A549 (cell line): ENCODE measurements around the gene EFHD2. TPM values are rescaled to one million over a fixed set of nuclear protein-coding genes. Genes with fewer than 3 reads are reported as not detected.
A peak's percentile ranks its signal among the peaks of the same experiment; 100 is the strongest.

Experiments
- ATAC-seq, 2 experiments: fragments of 200-7000 bp in 1 of 2; fragments of >200 bp in 1 of 2; cut with Nextera tagmentation in 1 of 2; cut with Tn5 transposase in 1 of 2; 3 replicates each; pipeline versions ENCODE4 v1.8.0 to v1.9.1; 2018 to 2020; ENCODE audit warnings: mild to moderate bottlenecking in 1 of 2, moderate library complexity in 1 of 2
- CTCF ChIA-PET: fragments of 300-600 bp; sonication (Branson Sonifier 250); formaldehyde crosslinking; extraction: SDS; loops from one replicate; lab custom pipeline; 2021; ENCODE audit warnings: antibody characterized with exemption, inconsistent platforms; lab: Yijun Ruan, JAX
- POLR2A ChIA-PET: fragments of 350-600 bp; formaldehyde crosslinking; extraction: SDS; loops from one replicate; lab custom pipeline; 2021; ENCODE audit warnings: antibody characterized with exemption, inconsistent platforms; lab: Yijun Ruan, JAX
- DNase-seq, 2 experiments: peaks; one replicate each; pipeline versions ENCODE4 v3.0.0 to v3.0.0-alpha.2; 2011 to 2016; ENCODE audit warnings: low read depth in 1 of 2, low spot score in 1 of 2
- FAIRE-seq: peaks from 2 replicates; lab custom pipeline; 2011; peaks lifted over from hg19 to GRCh38; lab: Jason Lieb, UNC
- H3K27ac ChIP-seq, 2 experiments: fragments of >200 bp; sonication (Bioruptor Twin); formaldehyde crosslinking; 3 replicates each; pipeline ENCODE4 v1.5.1; 2016 to 2017
- H3K4me1 ChIP-seq: fragments of >200 bp; sonication (Bioruptor Twin); formaldehyde crosslinking; 3 replicates; pipeline ENCODE4 v1.6.1; 2016
- H3K4me2 ChIP-seq: fragments of >200 bp; sonication (Bioruptor Twin); formaldehyde crosslinking; 3 replicates; pipeline ENCODE4 v1.6.1; 2016
- H3K4me3 ChIP-seq: fragments of >200 bp; sonication (Bioruptor Twin); formaldehyde crosslinking; 3 replicates; pipeline ENCODE4 v1.5.1; 2016
- H3K9me3 ChIP-seq: fragments of >200 bp; sonication (Bioruptor Twin); formaldehyde crosslinking; 3 replicates; pipeline ENCODE4 v1.6.1; 2016
- BCL3 ChIP-seq: fragments of >200 bp; sonication (Bioruptor Twin); formaldehyde crosslinking; IDR thresholded peaks from 3 replicates; pipeline ENCODE4 v1.6.1; 2016
- CBX2 ChIP-seq: fragments of 200-600 bp; sonication (generic); IDR thresholded peaks from 2 replicates; pipeline ENCODE4 v1.6.1; 2016; ENCODE audit warnings: low read depth, mild to moderate bottlenecking, borderline replicate concordance
- CHD4 ChIP-seq: fragments of 200-600 bp; sonication (generic); IDR thresholded peaks from 2 replicates; pipeline ENCODE4 v1.6.1; 2016; ENCODE audit warnings: antibody characterized with exemption, mild to moderate bottlenecking, borderline replicate concordance
- E2F6 ChIP-seq: IDR thresholded peaks from 2 replicates; pipeline ENCODE4 v1.6.1; 2012; ENCODE audit warnings: low read depth, borderline replicate concordance
- EHMT2 ChIP-seq: fragments of 200-600 bp; sonication (generic); IDR thresholded peaks from 2 replicates; pipeline ENCODE4 v1.6.1; 2016; ENCODE audit warnings: antibody characterized with exemption, low read depth, mild to moderate bottlenecking, moderate library complexity
- ESRRA ChIP-seq: fragments of 150-350 bp; IDR thresholded peaks from 2 replicates; pipeline ENCODE4 v1.6.1; 2014; ENCODE audit warnings: mild to moderate bottlenecking, low read length, borderline replicate concordance
- FOXS1 ChIP-seq: fragments of 250-450 bp; sonication (Bioruptor Pico); IDR thresholded peaks from 2 replicates; pipeline ENCODE4 v1.5.0; 2020; ENCODE audit warnings: mild to moderate bottlenecking, moderate library complexity
- GATA3 ChIP-seq: IDR thresholded peaks from 2 replicates; pipeline ENCODE4 v1.6.1; 2012; ENCODE audit warnings: borderline replicate concordance
- HMGXB4 ChIP-seq: fragments of 250-450 bp; sonication (Bioruptor Pico); IDR thresholded peaks from 2 replicates; pipeline ENCODE4 v1.5.0; 2021; ENCODE audit warnings: mild to moderate bottlenecking, moderate library complexity, borderline replicate concordance
- HOXA7 ChIP-seq: fragments of 250-450 bp; sonication (Bioruptor Pico); IDR thresholded peaks from 2 replicates; pipeline ENCODE4 v1.5.0; 2020; ENCODE audit warnings: mild to moderate bottlenecking, moderate library complexity
- MAZ ChIP-seq: fragments of 150-350 bp; IDR thresholded peaks from 2 replicates; pipeline ENCODE4 v1.6.1; 2014; ENCODE audit warnings: antibody characterized with exemption, low read depth, low read length, borderline replicate concordance
- MYC ChIP-seq: IDR thresholded peaks from 2 replicates; pipeline ENCODE4 v1.6.1; 2012; ENCODE audit warnings: mild to moderate bottlenecking, inconsistent platforms, low read length, improper control_type of control experiment, borderline replicate concordance
- NR3C1 ChIP-seq: fragments of >200 bp; sonication (Bioruptor Twin); formaldehyde crosslinking; IDR thresholded peaks from 3 replicates; pipeline ENCODE4 v1.6.1; 2017
- PBX3 ChIP-seq: IDR thresholded peaks from 2 replicates; pipeline ENCODE4 v1.6.1; 2012
- REST ChIP-seq: fragments of 200-600 bp; sonication (generic); IDR thresholded peaks from 2 replicates; pipeline ENCODE4 v1.6.1; 2016; ENCODE audit warnings: antibody characterized with exemption, mild to moderate bottlenecking, moderate library complexity
- TFCP2L1 ChIP-seq: fragments of 250-450 bp; sonication (Bioruptor Pico); IDR thresholded peaks from 2 replicates; pipeline ENCODE4 v1.5.0; 2021; ENCODE audit warnings: mild to moderate bottlenecking
- ZFP36 ChIP-seq: fragments of 450-650 bp; IDR thresholded peaks from 2 replicates; pipeline ENCODE4 v1.6.1; 2014; ENCODE audit warnings: borderline replicate concordance; ENCODE audit not compliant: partially characterized antibody
- WGBS: methylation state at CpG from one replicate; pipeline ENCODE4 v1.1.6; 2017; ENCODE audit errors: missing lambda C conversion rate; 5-methylcytosine and 5-hydroxymethylcytosine counted together
- polyA plus RNA-seq, 4 experiments: library from polyadenylated mRNA; depleted of rRNA in 3 of 4; stranded (reverse); fragments of >200 nt; fragmentation: RNase III in 1 of 4; extraction: RNeasy Plus Mini Kit Qiagen cat#74134 plus additional on column Dnase treatment in 1 of 4; gene quantifications; 2 replicates in 3 of 4; 3 replicates in 1 of 4; pipeline ENCODE4 v1.2.3, GENCODE V29; 2011 to 2017

The EFHD2 gene
- polyA plus RNA-seq, 2 of the 4 experiments (the other 2 are of a cell fraction), result 33.1 to 96.2 TPM

- FAIRE-seq, result no peak
- Histone ChIP-seq H3K4me1 (peaks cover 75% of the 10 kb centered on the region), H3K27ac (peak overlapping the region; percentile 95 to 97), H3K4me2 (peak overlapping the region; percentile 99), H3K4me3 (peak overlapping the region; percentile 97), H3K9me3 (no peaks in the 10 kb centered on the region)
- 34% methylated on average over 6 of the region's 12 CpGs for WGBS
- peak in 1 of 2 experiments; percentile 7; a peak in 3 of 6 replicates for ATAC-seq
- CTCF ChIA-PET, result interaction anchor here (1.0 to 2.6 kb wide), 5 partner anchors 12 to 88 kb away, joined by 3 to 22 read pairs (median 14); no protein-coding TSS in a partner anchor
- TF ChIP-seq CHD4 (no peak), MYC (no peak), GATA3 (no peak), MAZ (no peak), NR3C1 (no peak), REST (no peak), FOXS1 (CRISPR knock-in tag) (no peak), BCL3 (no peak), TFCP2L1 (no peak), HOXA7 (CRISPR knock-in tag) (no peak), E2F6 (no peak), ESRRA (no peak), CBX2 (no peak), ZFP36 (no peak), PBX3 (no peak), HMGXB4 (no peak), EHMT2 (no peak)
- DNase-seq, result no peak
- POLR2A ChIA-PET, result interaction anchor here (0.5 kb wide), 1 partner anchor 26 kb away, joined by 3 read pairs; no protein-coding TSS in a partner anchor
Observed at GRCh38 chr1:15411593-15412137, 2.0 kb downstream of the EFHD2 start.
